SK-N-MC (cell line): ENCODE measurements around the gene GTF2F2.

ENCODE experiments used
- EZH2 ChIP-seq: fragments of 200-600 bp; sonication (generic); IDR thresholded peaks from one replicate; pipeline ENCODE4 v1.6.1; 2017; ENCODE audit warnings: antibody characterized with exemption
- POLR2AphosphoS5 ChIP-seq: IDR thresholded peaks from 2 replicates; pipeline ENCODE4 v1.6.1; 2012; ENCODE audit warnings: mild to moderate bottlenecking, low read depth, low read length, borderline replicate concordance

- TF ChIP-seq EZH2 (no peak), POLR2AphosphoS5 (no peak)
Observed at GRCh38 chr13:45120967-45121831, 889 bp downstream of the GTF2F2 start.
